Spleen (tissue), 11 donors: Measurements from ENCODE around the gene URAD. TPM values are rescaled to one million over a fixed set of nuclear protein-coding genes. Genes with fewer than 3 reads are reported as not detected.

ENCODE experiments used
- DNase-seq: peaks from one replicate; pipeline ENCODE4 v3.0.0-alpha.2; 2020
- H3K27ac ChIP-seq, 8 donors: fragments of 200-600 bp; sonication (generic) in 7 of 8; 1 replicate in 4 of 8; 2 replicates in 4 of 8; pipeline versions ENCODE4 v1.5.0 to v1.8.0; 2016 to 2021; ENCODE audit warnings: inconsistent platforms in 4 of 8, mild to moderate bottlenecking in 4 of 8, moderate library complexity in 1 of 8
- H3K27me3 ChIP-seq, 7 donors: fragments of 200-600 bp; sonication (generic) in 6 of 7; replicated peaks in 1 of 7; 1 replicate in 4 of 7; 2 replicates in 3 of 7; pipeline versions ENCODE4 v1.5.0 to v1.8.0; 2016 to 2021; ENCODE audit warnings: inconsistent platforms in 3 of 7, mild to moderate bottlenecking in 1 of 7
- H3K36me3 ChIP-seq, 6 donors: fragments of 200-600 bp; sonication (generic) in 5 of 6; 1 replicate in 4 of 6; 2 replicates in 2 of 6; pipeline versions ENCODE4 v1.5.0 to v1.8.0; 2016 to 2021; ENCODE audit warnings: inconsistent platforms in 2 of 6
- H3K4me1 ChIP-seq, 6 donors: fragments of 200-600 bp; sonication (generic) in 5 of 6; 1 replicate in 3 of 6; 2 replicates in 3 of 6; pipeline versions ENCODE4 v1.5.0 to v1.8.0; 2016 to 2021; ENCODE audit warnings: inconsistent platforms in 3 of 6
- H3K4me3 ChIP-seq, 8 donors: fragments of 200-600 bp; sonication (generic) in 7 of 8; 1 replicate in 4 of 8; 2 replicates in 4 of 8; pipeline versions ENCODE4 v1.5.0 to v1.8.0; 2016 to 2021; ENCODE audit warnings: inconsistent platforms in 4 of 8, mild to moderate bottlenecking in 4 of 8, moderate library complexity in 2 of 8
- H3K9me3 ChIP-seq, 8 donors: fragments of 200-600 bp; sonication (generic) in 7 of 8; 1 replicate in 4 of 8; 2 replicates in 4 of 8; pipeline versions ENCODE4 v1.5.0 to v1.8.0; 2016 to 2021; ENCODE audit warnings: inconsistent platforms in 4 of 8
- CTCF ChIP-seq, 11 experiments: fragments of 200-600 bp in 7 of 11; fragments of 450-650 bp in 4 of 11; sonication (generic) in 4 of 11; IDR thresholded peaks in 8 of 11; conservative IDR thresholded peaks in 3 of 11; 1 replicate in 7 of 11; 2 replicates in 4 of 11; pipeline versions ENCODE4 v1.4.0 to v1.8.0; 2016 to 2021; ENCODE audit warnings: antibody characterized with exemption in 11 of 11, inconsistent platforms in 4 of 11, mild to moderate bottlenecking in 1 of 11
- POLR2A ChIP-seq, 3 donors: fragments of 450-650 bp; IDR thresholded peaks; one replicate each; pipeline ENCODE4 v1.5.1; 2017; ENCODE audit warnings: antibody characterized with exemption in 3 of 3, mild to moderate bottlenecking in 1 of 3
- POLR2AphosphoS5 ChIP-seq, 3 donors: sonication (generic); formaldehyde crosslinking; IDR thresholded peaks; one replicate each; pipeline ENCODE4 v1.5.1; 2017; ENCODE audit warnings: antibody characterized with exemption in 3 of 3
- WGBS, 5 donors: extraction: QIAGEN DNeasy Blood & Tissue Kit in 3 of 5; methylation state at CpG; one replicate each; pipeline versions ENCODE4 v1.1.5 to v1.1.7; 2013 to 2018; 5-methylcytosine and 5-hydroxymethylcytosine counted together
- intact Hi-C: fragments of 100-400 bp; cut with DNase I; formaldehyde crosslinking; loops from one replicate; pipeline ENCODE4 v1.15.0; 2023; ENCODE audit warnings: low total_unique reads
- polyA plus RNA-seq, 3 donors: library from polyadenylated mRNA; stranded (reverse); fragments of 200-250 nt; gene quantifications; one replicate each; pipeline ENCODE4 v1.2.1, GENCODE V29; 2013
- total RNA-seq, 7 donors: library from RNA; depleted of rRNA in 3 of 7; stranded (reverse); fragments of >200 nt in 3 of 7; fragmentation: NEBNext Ultra II Directional in 4 of 7; extraction: Animal tissue kit (Norgen Biotek cat#: 25700) in 4 of 7; gene quantifications; one replicate each; pipeline versions ENCODE4 v1.1.0 to v1.2.1, GENCODE V29; 2016 to 2021
- donor health status: healthy with polysubstance abuse.
- donor health status: DM: no; HTN: no; CAD: no; lungs with moderate emphysema.
- donor health status: DM: no; HTN: no; CAD: no.
- donor health status: Bipolar disorder and iron deficiency.
- donor health status: healthy.
- donor health status: DM: no; HTN: no; CAD: no.
- donor health status: DM: yes; HTN: yes; CAD: no.

URAD gene
- total and polyA plus RNA-seq, 10 donors: 0.20 to 1.3 TPM; not detected in 8

DNA sequence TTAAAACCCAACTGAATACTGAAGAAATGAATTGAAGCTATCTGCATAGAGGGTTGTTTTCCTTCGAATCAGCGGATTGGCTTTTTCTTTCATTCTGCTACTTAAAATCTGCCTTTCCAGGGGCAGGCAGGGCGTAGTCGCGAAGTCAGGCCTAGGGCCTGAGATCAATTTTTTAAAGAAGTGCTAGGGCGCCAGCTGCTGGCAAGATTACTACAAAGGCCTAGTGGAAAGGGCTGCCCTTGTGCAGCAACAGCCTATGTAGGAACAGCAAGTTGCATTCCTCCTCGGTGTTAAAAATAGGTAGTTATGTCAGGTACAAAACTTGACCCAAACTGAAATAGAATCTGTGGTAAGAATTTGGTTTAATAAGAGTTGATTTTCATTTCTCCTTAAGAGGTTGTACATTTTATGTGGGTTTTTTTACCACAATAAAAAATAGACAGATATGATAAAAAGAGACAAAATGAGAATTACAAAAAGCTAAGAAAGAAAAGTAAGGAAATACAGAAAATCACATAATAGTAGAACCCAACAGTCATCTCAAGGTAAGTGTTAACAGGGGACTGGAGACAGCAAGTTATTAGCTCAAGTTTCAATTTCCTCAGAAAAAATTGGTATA is 9.5 kb upstream of the URAD start:
- intact Hi-C loops: no loop called here

GRCh38 chr13:27991881-27992280 is 3.4 kb upstream of the URAD start:
- no peaks in the 10 kb centered on the region for H3K36me3 ChIP-seq
- no peak for DNase-seq
- H3K27me3 ChIP-seq: peaks cover 0 to 25% (median 0%) of the 10 kb centered on the region in 7 donors
- no peak overlapping the region for H3K4me3 ChIP-seq
- TF ChIP-seq POLR2A (IDR thresholded peaks at IDR 0.05) (no peak), POLR2AphosphoS5 (IDR thresholded peaks at IDR 0.05) (no peak), CTCF (IDR thresholded peaks at IDR 0.05 in 8 of 11, conservative IDR thresholded peaks at IDR 0.05 in 3 of 11) (no peak)
- H3K4me1 ChIP-seq: no peaks in the 10 kb centered on the region
- no peak overlapping the region for H3K27ac ChIP-seq
- no peaks in the 10 kb centered on the region for H3K9me3 ChIP-seq
- intact Hi-C loops: no loop called here
- 72 to 87% (median 82%) methylated on average over 6 of the region's 6 CpGs for WGBS, 5 donors

More for the DNA sequence above, 9.5 kb upstream of the URAD start:
- no peaks in the 10 kb centered on the region for H3K36me3 ChIP-seq
- no peak for DNase-seq
- no peaks in the 10 kb centered on the region for H3K9me3 ChIP-seq
- no peaks in the 10 kb centered on the region for H3K27me3 ChIP-seq
- 66 to 76% (median 69%) methylated on average over 7 of the region's 7 CpGs for WGBS, 5 donors
- no peaks in the 10 kb centered on the region for H3K4me1 ChIP-seq
- no peak for TF ChIP-seq POLR2AphosphoS5 (IDR thresholded peaks at IDR 0.05)
- no peak for TF ChIP-seq POLR2A (IDR thresholded peaks at IDR 0.05)
- TF ChIP-seq CTCF (IDR thresholded peaks at IDR 0.05 in 8 of 11, conservative IDR thresholded peaks at IDR 0.05 in 3 of 11): peak in 5 of 11 experiments; percentile 12 to 23 (median 17)
- no peak overlapping the region for H3K4me3 ChIP-seq
- no peak overlapping the region for H3K27ac ChIP-seq

- intact Hi-C loops: no loop called here
- no peaks in the 10 kb centered on the region for H3K9me3 ChIP-seq
- no peaks in the 10 kb centered on the region for H3K36me3 ChIP-seq
- H3K4me1 ChIP-seq: peaks cover 0 to 13% (median 2%) of the 10 kb centered on the region in 6 donors
- H3K27ac ChIP-seq: no peak overlapping the region
- no peak for DNase-seq
- 83 to 90% (median 89%) methylated on average over 1 of the region's 1 CpG for WGBS, 5 donors
- peaks cover 0 to 86% (median 36%) of the 10 kb centered on the region in 7 donors for H3K27me3 ChIP-seq
- H3K4me3 ChIP-seq: no peak overlapping the region
- TF ChIP-seq POLR2AphosphoS5 (IDR thresholded peaks at IDR 0.05) (no peak), POLR2A (IDR thresholded peaks at IDR 0.05) (no peak), CTCF (IDR thresholded peaks at IDR 0.05 in 8 of 11, conservative IDR thresholded peaks at IDR 0.05 in 3 of 11) (no peak)
Measured at GRCh38 chr13:27985600-27985999, 2.9 kb downstream of the URAD start.

DNA sequence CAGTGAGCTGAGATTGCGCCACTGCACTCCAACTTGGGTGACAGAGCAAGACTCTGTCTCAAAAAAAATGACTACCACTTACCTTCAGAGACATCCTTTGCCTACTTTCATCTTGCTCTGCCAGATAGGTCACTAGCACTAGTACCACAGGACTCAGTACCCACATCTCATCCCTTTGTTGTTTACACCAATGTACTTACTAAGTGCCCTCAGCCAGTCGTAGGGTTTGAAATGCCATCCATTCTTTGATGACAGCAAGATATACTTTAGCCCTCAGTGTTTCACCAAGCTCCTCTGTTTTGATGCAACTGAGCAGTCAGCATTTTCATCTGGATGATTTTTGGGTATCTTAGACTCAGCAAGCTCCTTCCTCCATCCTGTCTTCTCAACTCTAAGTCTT is 6.1 kb downstream of the URAD start:
- Histone ChIP-seq H3K36me3 (no peaks in the 10 kb centered on the region), H3K4me1 (peaks cover 14 to 45% (median 33%) of the 10 kb centered on the region in 6 donors), H3K9me3 (no peaks in the 10 kb centered on the region), H3K27me3 (peaks cover 0 to 98% (median 68%) of the 10 kb centered on the region in 7 donors), H3K27ac (no peak overlapping the region), H3K4me3 (no peak overlapping the region)
- WGBS, 5 donors: 67 to 76% (median 71%) methylated on average over 2 of the region's 2 CpGs
- no peak for TF ChIP-seq POLR2AphosphoS5 (IDR thresholded peaks at IDR 0.05)
- no peak for TF ChIP-seq POLR2A (IDR thresholded peaks at IDR 0.05)
- TF ChIP-seq CTCF (IDR thresholded peaks at IDR 0.05 in 8 of 11, conservative IDR thresholded peaks at IDR 0.05 in 3 of 11): no peak
- intact Hi-C loops: loop anchor here (5.0 kb wide), 1 partner anchor 620 kb away; no protein-coding TSS in a partner anchor
- DNase-seq: no peak
